ENCODE results near the gene PGF.
A peak's percentile ranks its signal among the peaks of the same experiment; 100 is the strongest.
"Not testable (repeated sequence)": the region's sequence is repeated elsewhere in the genome, so short reads cannot be mapped to it uniquely, and the experiment has no call there.

PGF gene

GRCh38 chr14:74955229-74956026 lies at the start of gene PGF:
Gene PGF, minus strand, starts transcription at chr14:74955597. Its CDS starts 355 bp downstream, at chr14:74955242.
- DNase-seq (ENCODE audit: low read depth, low spot score): no peak

GRCh38 chr14:75003250-75004027 lies 48.0 kb upstream of the PGF start:
- no peak for DNase-seq (ENCODE audit: low read depth, low spot score)

GRCh38 chr14:75002392-75003249 lies 47.2 kb upstream of the PGF start, which contains the start of gene EIF2B2:
Gene EIF2B2, plus strand, starts transcription at chr14:75002921. Its CDS starts 70 bp downstream, at chr14:75002991.
- DNase-seq (ENCODE audit: low read depth, low spot score): peak; percentile 86

GRCh38 chr14:75001899-75002298 lies 46.5 kb upstream of the PGF start:
- DNase-seq (ENCODE audit: low read depth, low spot score): no peak

- no peak for DNase-seq (ENCODE audit: low read depth, low spot score)
Observed at GRCh38 chr14:75001261-75001660, 45.9 kb upstream of the PGF start.

GRCh38 chr14:74995781-74996180 lies 40.4 kb upstream of the PGF start:
- not testable (repeated sequence) for DNase-seq (ENCODE audit: low read depth, low spot score)

- not testable (repeated sequence) for DNase-seq (ENCODE audit: low read depth, low spot score)
Observed at GRCh38 chr14:74994182-74994581, 38.8 kb upstream of the PGF start.

- DNase-seq (ENCODE audit: low read depth, low spot score): no peak
Observed at GRCh38 chr14:74988993-74989392, 33.6 kb upstream of the PGF start.

GRCh38 chr14:74988131-74988530 lies 32.7 kb upstream of the PGF start:
- DNase-seq (ENCODE audit: low read depth, low spot score): no peak

GRCh38 chr14:74985806-74986205 lies 30.4 kb upstream of the PGF start:
- no peak for DNase-seq (ENCODE audit: low read depth, low spot score)

- no peak for DNase-seq (ENCODE audit: low read depth, low spot score)
Observed at GRCh38 chr14:74985028-74985310, 29.6 kb upstream of the PGF start.

- no peak for DNase-seq (ENCODE audit: low read depth, low spot score)
Observed at GRCh38 chr14:74984236-74985027, 29.0 kb upstream of the PGF start.

GRCh38 chr14:74983343-74983742 lies 27.9 kb upstream of the PGF start:
- no peak for DNase-seq (ENCODE audit: low read depth, low spot score)

GRCh38 chr14:74982661-74983060 lies 27.3 kb upstream of the PGF start:
- DNase-seq (ENCODE audit: low read depth, low spot score): no peak

GRCh38 chr14:74981833-74982232 lies 26.4 kb upstream of the PGF start:
- DNase-seq (ENCODE audit: low read depth, low spot score): no peak

GRCh38 chr14:74981462-74981782 lies 26.0 kb upstream of the PGF start:
- no peak for DNase-seq (ENCODE audit: low read depth, low spot score)

- DNase-seq (ENCODE audit: low read depth, low spot score): peak; percentile 72
Observed at GRCh38 chr14:74980731-74981461, 25.5 kb upstream of the PGF start.

- DNase-seq (ENCODE audit: low read depth, low spot score): no peak
Observed at GRCh38 chr14:74980398-74980730, 25.0 kb upstream of the PGF start.

- no peak for DNase-seq (ENCODE audit: low read depth, low spot score)
Observed at GRCh38 chr14:74979442-74980397, 24.3 kb upstream of the PGF start.

- DNase-seq (ENCODE audit: low read depth, low spot score): no peak
Observed at GRCh38 chr14:74979029-74979428, 23.6 kb upstream of the PGF start.

All from smooth muscle cell of the brain vasculature (primary cell).